HuH-7.5 (cell line): ENCODE results near the gene HMX1.

ENCODE experiments used
- DNase-seq: peaks from one replicate; pipeline ENCODE4 v3.0.0; 2011; ENCODE audit warnings: low spot score

HMX1 gene

GRCh38 chr4:8871417-8872401, at the start of gene HMX1:
Gene HMX1, minus strand, starts transcription at chr4:8871839. Its CDS starts 225 bp downstream, at chr4:8871614.
- no peak for DNase-seq

GRCh38 chr4:8920969-8921368, 49.3 kb upstream of the HMX1 start:
- DNase-seq = no peak

- DNase-seq = no peak
Measured at GRCh38 chr4:8920289-8920965, 48.8 kb upstream of the HMX1 start.

GRCh38 chr4:8919651-8920288, 48.1 kb upstream of the HMX1 start:
- DNase-seq = no peak

- DNase-seq = peak; percentile 82
Measured at GRCh38 chr4:8917868-8918783, 46.5 kb upstream of the HMX1 start.

- DNase-seq = no peak
Measured at GRCh38 chr4:8917321-8917811, 45.7 kb upstream of the HMX1 start.

- DNase-seq = no peak
Measured at GRCh38 chr4:8916906-8917305, 45.3 kb upstream of the HMX1 start.

GRCh38 chr4:8916351-8916885, 44.8 kb upstream of the HMX1 start:
- peak; percentile 2 for DNase-seq

GRCh38 chr4:8915201-8916200, 43.9 kb upstream of the HMX1 start:
- peak; percentile 2 for DNase-seq

DNA sequence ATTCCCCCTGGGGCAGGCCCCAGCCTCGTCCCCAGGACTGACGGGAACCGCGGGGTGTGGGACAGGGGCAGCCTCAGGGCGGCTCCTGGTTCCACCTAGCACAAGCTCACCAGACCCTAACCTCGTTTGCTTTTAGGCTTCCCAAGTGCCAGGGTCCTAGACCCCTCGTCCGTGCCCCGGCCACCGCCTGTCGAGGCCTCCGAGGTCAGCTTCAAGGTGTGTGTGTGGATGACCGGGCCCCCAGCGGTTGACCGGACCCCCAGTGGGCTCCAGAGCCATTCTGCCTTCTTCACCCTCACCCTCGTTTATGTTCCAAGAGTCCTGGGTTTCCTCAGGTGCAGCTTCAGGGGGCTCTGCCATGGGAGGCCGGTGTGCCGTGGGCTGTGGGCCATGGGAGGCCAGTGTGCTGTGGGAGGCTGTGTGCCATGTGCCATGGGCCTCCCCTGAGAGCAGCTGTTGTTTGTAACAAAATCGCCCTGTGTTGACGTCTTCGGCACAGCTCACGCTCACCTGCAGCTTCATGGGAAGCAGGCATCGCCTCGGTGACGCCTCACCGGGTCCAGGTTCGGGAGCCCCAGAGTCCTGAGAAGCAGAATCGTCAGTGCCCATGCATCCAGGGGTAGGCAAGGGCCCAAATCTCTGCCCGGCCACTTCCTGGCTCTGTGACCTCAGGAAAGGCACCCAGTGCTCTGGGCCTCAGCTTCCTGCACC, 43.0 kb upstream of the HMX1 start:
- DNase-seq = peak; percentile 5

DNA sequence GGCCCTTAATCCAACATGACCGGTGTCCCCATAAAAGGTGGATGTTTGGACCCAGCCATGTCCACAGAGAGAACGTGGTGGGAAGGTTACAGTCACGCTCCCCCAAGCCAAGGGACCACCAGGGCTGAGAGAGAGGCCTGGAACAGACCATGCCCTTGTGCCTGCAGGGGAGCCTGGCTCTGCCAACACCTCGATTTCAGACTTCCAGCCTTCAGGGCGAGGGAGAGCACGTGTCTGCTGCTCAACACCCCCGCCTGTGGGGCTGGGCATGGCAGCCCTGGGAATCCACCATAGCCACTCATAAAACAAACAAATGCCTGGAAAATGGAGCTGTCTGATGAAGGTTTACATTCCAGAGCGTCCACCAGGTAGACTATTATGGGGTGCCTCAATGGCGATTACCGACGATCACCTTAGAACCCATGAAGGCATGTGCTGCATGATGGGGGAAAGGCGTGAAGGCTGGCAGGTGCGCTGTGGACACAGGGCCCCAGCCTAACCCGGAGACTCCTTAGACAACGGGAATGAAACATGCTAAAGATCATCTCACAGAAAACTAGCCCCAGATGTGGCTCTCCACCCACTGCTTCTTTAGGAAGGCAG, 42.3 kb upstream of the HMX1 start:
- DNase-seq = peak; percentile 7

GRCh38 chr4:8913121-8913857, 41.6 kb upstream of the HMX1 start:
- peak; percentile 5 for DNase-seq

DNA sequence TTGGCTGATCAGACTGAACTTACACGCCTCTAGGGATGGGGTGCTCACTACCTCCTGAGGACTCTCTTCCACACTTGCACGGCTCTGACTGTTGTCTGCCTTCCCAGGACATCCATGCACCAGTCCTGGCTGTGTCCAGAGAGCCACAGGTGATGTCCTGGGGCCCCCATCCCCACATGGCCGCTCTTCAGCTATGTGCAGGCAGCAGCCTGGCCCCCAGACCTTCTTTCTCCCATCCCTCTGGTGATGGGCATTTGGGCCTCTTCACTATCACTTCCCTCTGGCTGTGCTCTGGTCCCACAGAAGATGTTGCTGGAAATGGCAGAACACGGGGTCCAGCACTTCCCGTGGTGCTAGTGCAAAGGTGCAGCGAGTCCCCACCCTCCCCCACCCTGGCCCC, 40.9 kb upstream of the HMX1 start:
- peak; percentile 6 for DNase-seq

- DNase-seq = no peak
Measured at GRCh38 chr4:8912089-8912455, 40.4 kb upstream of the HMX1 start.

GRCh38 chr4:8911316-8912088, 39.9 kb upstream of the HMX1 start:
- peak; percentile 11 for DNase-seq

GRCh38 chr4:8910822-8911315, 39.2 kb upstream of the HMX1 start:
- DNase-seq = peak; percentile 7
